A673 (cell line): Measurements from ENCODE around the gene RNF8.

Source experiments
- EZH2 ChIP-seq: fragments of 200-600 bp; sonication (generic); IDR thresholded peaks from 2 replicates; pipeline ENCODE4 v1.6.1; 2017; ENCODE audit warnings: borderline replicate concordance, low read depth, mild to moderate bottlenecking, mixed read lengths, antibody characterized with exemption, low read length; ENCODE audit not compliant: poor library complexity, severe bottlenecking
- TF ChIP-seq, protein P1 (sequence below): fragments of 300-800, 200-600 bp; sonication (generic); conservative IDR thresholded peaks from 2 replicates; pipeline ENCODE4 v1.5.1; 2017; ENCODE audit warnings: low read depth, mild to moderate bottlenecking, antibody characterized with exemption, low read length, moderate library complexity, mixed read lengths

DNA sequence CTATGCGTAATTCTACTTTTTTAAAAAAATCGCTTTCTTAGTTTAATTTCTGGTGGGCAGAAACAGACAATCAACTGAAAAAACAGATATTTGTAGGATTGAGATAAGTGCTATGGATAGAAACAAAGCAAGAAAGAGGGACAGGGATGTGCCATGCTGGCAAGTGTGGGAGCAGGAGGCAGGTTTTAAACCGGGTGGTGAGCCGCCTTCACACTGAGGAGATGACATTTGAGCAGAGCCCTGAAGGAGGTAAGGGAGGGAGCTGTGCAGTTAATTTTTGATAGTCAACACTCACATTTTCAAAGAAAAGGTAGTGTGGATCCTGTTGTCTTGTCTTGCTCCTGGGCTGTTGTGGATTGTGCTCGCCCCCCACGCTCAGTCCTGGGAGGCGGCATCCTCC lies 49.0 kb upstream of the RNF8 start:
- TF ChIP-seq, protein P1, sequence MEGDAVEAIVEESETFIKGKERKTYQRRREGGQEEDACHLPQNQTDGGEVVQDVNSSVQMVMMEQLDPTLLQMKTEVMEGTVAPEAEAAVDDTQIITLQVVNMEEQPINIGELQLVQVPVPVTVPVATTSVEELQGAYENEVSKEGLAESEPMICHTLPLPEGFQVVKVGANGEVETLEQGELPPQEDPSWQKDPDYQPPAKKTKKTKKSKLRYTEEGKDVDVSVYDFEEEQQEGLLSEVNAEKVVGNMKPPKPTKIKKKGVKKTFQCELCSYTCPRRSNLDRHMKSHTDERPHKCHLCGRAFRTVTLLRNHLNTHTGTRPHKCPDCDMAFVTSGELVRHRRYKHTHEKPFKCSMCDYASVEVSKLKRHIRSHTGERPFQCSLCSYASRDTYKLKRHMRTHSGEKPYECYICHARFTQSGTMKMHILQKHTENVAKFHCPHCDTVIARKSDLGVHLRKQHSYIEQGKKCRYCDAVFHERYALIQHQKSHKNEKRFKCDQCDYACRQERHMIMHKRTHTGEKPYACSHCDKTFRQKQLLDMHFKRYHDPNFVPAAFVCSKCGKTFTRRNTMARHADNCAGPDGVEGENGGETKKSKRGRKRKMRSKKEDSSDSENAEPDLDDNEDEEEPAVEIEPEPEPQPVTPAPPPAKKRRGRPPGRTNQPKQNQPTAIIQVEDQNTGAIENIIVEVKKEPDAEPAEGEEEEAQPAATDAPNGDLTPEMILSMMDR: no peak
- no peak for TF ChIP-seq EZH2
